ENCODE measurements around the gene YARS1. TPM values are rescaled to one million over a fixed set of nuclear protein-coding genes. Genes with fewer than 3 reads are reported as not detected.

Gene YARS1
- total and polyA plus RNA-seq, 2 of the 4 experiments (the other 2 are of a cell fraction) = 100 to 166 TPM

DNA sequence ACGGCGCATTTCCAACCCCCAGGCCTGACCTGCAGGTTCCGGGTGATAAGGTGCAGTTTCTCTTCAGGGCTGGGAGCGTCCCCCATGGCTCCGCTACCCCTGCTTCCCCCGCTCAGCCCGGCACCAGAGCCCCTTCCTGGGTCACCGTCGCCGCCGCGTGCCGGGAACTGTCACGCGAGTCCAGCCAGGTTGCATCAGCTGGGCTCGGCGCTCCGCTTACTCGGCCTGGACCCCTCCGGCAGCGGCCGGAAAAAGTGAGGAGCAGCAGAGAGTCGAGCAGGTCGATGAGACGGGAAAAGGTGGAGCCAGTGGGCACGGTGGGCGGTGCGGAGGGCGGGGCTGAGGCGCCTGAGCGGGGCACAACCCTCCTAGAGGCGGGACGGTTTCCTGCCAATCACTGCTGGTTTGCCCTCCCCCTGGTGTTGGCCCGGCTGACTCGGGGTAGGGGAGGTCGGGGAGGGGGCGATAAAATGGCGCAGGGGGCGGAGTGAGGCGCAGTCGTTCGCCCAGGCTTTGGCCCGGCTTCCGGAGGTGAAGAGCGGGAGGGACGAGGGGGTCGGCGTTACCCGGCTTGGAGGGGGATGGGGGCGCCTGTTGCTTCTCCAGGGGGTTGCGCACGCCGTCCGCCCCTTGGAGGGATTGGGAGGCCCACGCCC, at the start of gene YARS1, which contains the start of gene S100PBP (continued):
- TF ChIP-seq RCOR1 (IDR thresholded peaks at IDR 0.05; ENCODE audit: insufficient replicate concordance, low read length) (no peak), MAFK (IDR thresholded peaks at IDR 0.05; ENCODE audit: low read depth, low read length) (no peak), POLR2A (IDR thresholded peaks at IDR 0.05; ENCODE audit: low read depth, low read length) (peak; percentile 80), MAZ (IDR thresholded peaks at IDR 0.05; ENCODE audit: borderline replicate concordance, low read depth, low read length) (peak; percentile 97)

DNA sequence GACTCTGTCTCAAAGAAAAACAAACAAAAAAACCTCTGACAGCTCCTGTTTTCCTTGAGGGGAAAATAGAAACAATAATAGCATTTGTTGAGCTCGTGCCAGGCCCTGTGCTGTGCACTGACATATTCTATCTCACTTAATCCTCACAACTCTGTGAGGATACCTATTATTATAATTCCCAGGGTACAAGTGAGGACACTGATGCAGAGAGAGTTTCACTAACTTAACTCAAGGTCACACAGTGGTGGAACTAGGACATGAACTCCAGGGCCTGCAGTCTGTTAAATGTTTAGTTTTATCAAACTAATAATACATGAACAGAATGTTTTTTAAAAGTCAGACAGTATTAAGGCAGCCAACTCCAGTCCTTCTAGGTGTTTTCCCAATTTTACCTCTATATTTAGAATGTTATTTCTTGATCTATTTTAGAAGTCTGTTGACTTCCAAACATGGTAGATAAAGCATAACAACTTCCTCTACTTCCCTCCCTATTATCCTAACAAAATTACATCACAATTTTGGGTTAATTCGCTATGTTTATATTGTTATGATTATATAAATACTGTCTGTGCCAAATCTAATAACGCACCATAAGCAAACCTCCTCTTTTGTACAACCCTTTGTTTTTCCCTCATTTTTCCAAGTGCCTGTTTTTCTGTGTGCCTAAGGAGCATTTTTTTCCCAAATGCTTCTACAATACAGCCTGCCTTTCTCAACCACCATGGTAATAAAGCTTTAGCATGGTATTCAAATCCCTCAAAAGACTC, 48.7 kb upstream of the YARS1 start:
- Histone ChIP-seq H2AK5ac (ENCODE audit: low read depth, low read length) (no peak overlapping the region), H3K4me1 (ENCODE audit: control insufficient read depth, insufficient read depth, low read length) (peaks cover 9% of the 10 kb centered on the region), H3K23ac (ENCODE audit: low read depth, low read length) (no peak overlapping the region), H4K20me1 (ENCODE audit: insufficient read depth, low read length) (no peaks in the 10 kb centered on the region; the same call in 1 of the 2 replicates), H3K27me3 (ENCODE audit: control insufficient read depth, insufficient read depth, low read length) (peaks cover 4% of the 10 kb centered on the region), H3K4me2 (ENCODE audit: low read depth, low read length) (no peak overlapping the region), H2AFZ (replicated peaks; ENCODE audit: low read length, poor library complexity) (no peak overlapping the region), H3K36me3 (ENCODE audit: control insufficient read depth, insufficient read depth, low read length) (peaks cover 18% of the 10 kb centered on the region; the same call in 1 of the 2 replicates), H2BK15ac (ENCODE audit: low read depth, low read length) (no peak overlapping the region), H2BK5ac (ENCODE audit: low read depth, low read length, poor library complexity, severe bottlenecking) (no peak overlapping the region), H4K91ac (ENCODE audit: insufficient read depth, low read depth, low read length) (no peak overlapping the region), H2BK20ac (ENCODE audit: low read depth, low read length) (no peak overlapping the region), H3K9me1 (ENCODE audit: insufficient read depth, low read length) (peaks cover 7% of the 10 kb centered on the region; the same call in 1 of the 2 replicates), H2AK9ac (replicated peaks; ENCODE audit: low read depth, low read length, poor library complexity) (no peak overlapping the region), H4K5ac (ENCODE audit: low read depth, low read length) (no peak overlapping the region), H3K9ac (ENCODE audit: low read depth, low read length) (no peak overlapping the region), H3K56ac (ENCODE audit: extremely low read depth, insufficient read depth, low read length) (no peak overlapping the region), H3K9me3 (ENCODE audit: control insufficient read depth, insufficient read depth, low read length) (no peaks in the 10 kb centered on the region), H3K79me1 (ENCODE audit: low read depth in 1 of 2, low read length in 2 of 2) (no peaks in the 10 kb centered on the region), H3K27ac (ENCODE audit: insufficient read depth, low read length) (no peak overlapping the region), H3K18ac (ENCODE audit: low read depth, low read length) (no peak overlapping the region), H4K8ac (ENCODE audit: low read depth in 2 of 2, low read length in 2 of 2) (no peak overlapping the region), H2BK120ac (ENCODE audit: low read depth, low read length) (no peak overlapping the region), H3K14ac (replicated peaks; ENCODE audit: low read depth, low read length) (no peak overlapping the region), H3K4ac (ENCODE audit: low read depth, low read length) (no peak overlapping the region), H3K4me3 (ENCODE audit: insufficient read depth, low read depth, low read length) (no peak overlapping the region)
- DNase-seq (no peak), ATAC-seq (ENCODE audit: low read depth) (no peak)
- CTCF ChIA-PET = interaction anchor here (0.8 kb wide), 1 partner anchor 11 kb away, joined by 3 read pairs; no protein-coding TSS in a partner anchor
- BruUV-seq (replicated peaks) = no TSS peak
- POLR2A ChIA-PET (ENCODE audit: unreplicated experiment) = no interaction called here
- WGBS, 2 experiments (ENCODE audit: extremely low coverage in 2 of 2, insufficient read length in 1 of 2) = no CpG with 5 or more reads among the region's 3 CpGs
- dilution Hi-C loops (cut with HindIII; ENCODE audit: low sequenced_read_pairs, unreplicated experiment) = no loop called here
- in situ Hi-C loops (cut with MboI; ENCODE audit: low sequenced_read_pairs) = no loop called here
- intact Hi-C loops (cut with micrococcal nuclease) = no loop called here
- TF ChIP-seq RCOR1 (IDR thresholded peaks at IDR 0.05; ENCODE audit: insufficient replicate concordance, low read length) (no peak), MAFK (IDR thresholded peaks at IDR 0.05; ENCODE audit: low read depth, low read length) (no peak), RFX5 (IDR thresholded peaks at IDR 0.05; ENCODE audit: low read depth, low read length) (no peak), FOS (IDR thresholded peaks at IDR 0.05; ENCODE audit: low read depth, low read length) (no peak), POLR2A (IDR thresholded peaks at IDR 0.05; ENCODE audit: low read depth, low read length) (no peak), CEBPB (IDR thresholded peaks at IDR 0.05; ENCODE audit: low read depth, low read length) (no peak), NFE2L2 (IDR thresholded peaks at IDR 0.05; ENCODE audit: low read depth, low read length) (no peak), CHD1 (IDR thresholded peaks at IDR 0.05; ENCODE audit: low read depth, low read length) (no peak), MXI1 (IDR thresholded peaks at IDR 0.05; ENCODE audit: borderline replicate concordance, low read depth, low read length) (no peak), BHLHE40 (IDR thresholded peaks at IDR 0.05; ENCODE audit: low read depth, low read length) (no peak)
- TF ChIP-seq, protein P1, sequence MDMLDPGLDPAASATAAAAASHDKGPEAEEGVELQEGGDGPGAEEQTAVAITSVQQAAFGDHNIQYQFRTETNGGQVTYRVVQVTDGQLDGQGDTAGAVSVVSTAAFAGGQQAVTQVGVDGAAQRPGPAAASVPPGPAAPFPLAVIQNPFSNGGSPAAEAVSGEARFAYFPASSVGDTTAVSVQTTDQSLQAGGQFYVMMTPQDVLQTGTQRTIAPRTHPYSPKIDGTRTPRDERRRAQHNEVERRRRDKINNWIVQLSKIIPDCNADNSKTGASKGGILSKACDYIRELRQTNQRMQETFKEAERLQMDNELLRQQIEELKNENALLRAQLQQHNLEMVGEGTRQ (IDR thresholded peaks at IDR 0.05; ENCODE audit: low read depth, low read length) = no peak
- TF ChIP-seq, protein P2, sequence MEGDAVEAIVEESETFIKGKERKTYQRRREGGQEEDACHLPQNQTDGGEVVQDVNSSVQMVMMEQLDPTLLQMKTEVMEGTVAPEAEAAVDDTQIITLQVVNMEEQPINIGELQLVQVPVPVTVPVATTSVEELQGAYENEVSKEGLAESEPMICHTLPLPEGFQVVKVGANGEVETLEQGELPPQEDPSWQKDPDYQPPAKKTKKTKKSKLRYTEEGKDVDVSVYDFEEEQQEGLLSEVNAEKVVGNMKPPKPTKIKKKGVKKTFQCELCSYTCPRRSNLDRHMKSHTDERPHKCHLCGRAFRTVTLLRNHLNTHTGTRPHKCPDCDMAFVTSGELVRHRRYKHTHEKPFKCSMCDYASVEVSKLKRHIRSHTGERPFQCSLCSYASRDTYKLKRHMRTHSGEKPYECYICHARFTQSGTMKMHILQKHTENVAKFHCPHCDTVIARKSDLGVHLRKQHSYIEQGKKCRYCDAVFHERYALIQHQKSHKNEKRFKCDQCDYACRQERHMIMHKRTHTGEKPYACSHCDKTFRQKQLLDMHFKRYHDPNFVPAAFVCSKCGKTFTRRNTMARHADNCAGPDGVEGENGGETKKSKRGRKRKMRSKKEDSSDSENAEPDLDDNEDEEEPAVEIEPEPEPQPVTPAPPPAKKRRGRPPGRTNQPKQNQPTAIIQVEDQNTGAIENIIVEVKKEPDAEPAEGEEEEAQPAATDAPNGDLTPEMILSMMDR (conservative IDR thresholded peaks at IDR 0.05; ENCODE audit: low read depth, low read length) = no peak
